Stimulated activated CD8-positive, alpha-beta memory T cell treated with anti-CD3 and anti-CD28 coated beads, Interleukin-7, amount 100 ng/mL, for 48 hours (primary cell): ENCODE measurements around the gene ZFP30.

Experiments used
- DNase-seq, 2 donors: peaks; one replicate each; pipeline ENCODE4 v3.0.0-alpha.2; 2020; ENCODE audit warnings: low read depth in 1 of 2; ENCODE audit errors: extremely low read depth in 1 of 2

ZFP30 gene

DNA sequence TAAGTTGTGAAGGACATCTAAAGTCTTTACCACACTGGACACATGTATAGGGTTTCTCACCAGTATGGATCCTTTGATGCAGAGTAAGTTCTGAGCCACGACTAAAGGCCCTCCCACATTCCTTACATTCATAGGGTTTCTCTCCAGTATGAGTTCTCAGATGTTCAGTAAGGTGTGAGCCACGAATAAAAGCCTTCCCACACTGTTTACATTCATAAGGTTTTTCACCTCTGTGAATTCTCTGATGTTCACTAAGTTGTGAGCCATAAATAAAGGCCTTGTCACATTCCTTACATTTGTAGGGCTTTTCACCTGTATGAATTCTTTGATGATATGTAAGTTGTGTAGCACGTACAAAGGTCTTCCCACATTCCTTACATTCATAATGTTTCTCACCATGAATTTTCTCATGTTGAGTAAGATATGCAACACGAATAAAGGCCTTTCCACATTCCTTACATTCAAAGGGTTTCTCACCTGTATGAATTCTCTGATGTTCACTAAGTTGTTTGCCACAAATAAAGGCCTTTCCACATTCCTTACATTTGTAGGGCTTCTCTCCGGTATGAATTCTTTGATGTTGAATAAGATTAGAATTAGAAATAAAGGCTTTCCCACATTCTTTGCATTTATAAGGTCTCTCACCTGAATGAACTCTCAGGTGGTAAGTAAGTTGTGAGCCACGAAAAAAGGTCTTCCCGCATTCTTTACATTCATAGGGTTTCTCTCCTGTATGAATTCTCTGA is 90.5 kb downstream of the ZFP30 start:
- no peak for DNase-seq
